Stomach (tissue), 9 donors: ENCODE data around the gene EXOC4. TPM values are rescaled to one million over a fixed set of nuclear protein-coding genes. Genes with fewer than 3 reads are reported as not detected.

ENCODE experiments used
- DNase-seq, 2 donors: peaks; one replicate each; pipeline versions ENCODE4 v3.0.0 to v3.0.0-alpha.2; 2013 to 2019
- H3K27ac ChIP-seq, 5 donors: fragments of 200-600 bp in 4 of 5; sonication (generic) in 4 of 5; one replicate each; pipeline ENCODE4 v1.5.1; 2013 to 2019; ENCODE audit warnings: mild to moderate bottlenecking in 1 of 5, moderate library complexity in 1 of 5
- H3K27me3 ChIP-seq, 3 donors: fragments of 200-600 bp; sonication (generic); one replicate each; pipeline ENCODE4 v1.5.1; 2017 to 2019; ENCODE audit warnings: mixed run types in 1 of 3
- H3K36me3 ChIP-seq, 4 donors: fragments of 200-600 bp; sonication (generic); 1 replicate in 3 of 4; 2 replicates in 1 of 4; pipeline ENCODE4 v1.5.1; 2016 to 2019
- H3K4me1 ChIP-seq, 4 donors: fragments of 200-600 bp; sonication (generic); one replicate each; pipeline ENCODE4 v1.5.1; 2016 to 2019
- H3K4me3 ChIP-seq, 4 donors: fragments of 200-600 bp; sonication (generic) in 3 of 4; one replicate each; pipeline ENCODE4 v1.5.1; 2016 to 2019; ENCODE audit warnings: mild to moderate bottlenecking in 1 of 4
- H3K9me3 ChIP-seq, 4 donors: fragments of 200-600 bp; sonication (generic); one replicate each; pipeline ENCODE4 v1.5.1; 2016 to 2019
- EP300 ChIP-seq: sonication (generic); formaldehyde crosslinking; IDR thresholded peaks from one replicate; pipeline ENCODE4 v1.6.1; 2017; ENCODE audit warnings: antibody characterized with exemption
- POLR2A ChIP-seq, 4 donors: fragments of 450-650 bp; IDR thresholded peaks; one replicate each; pipeline ENCODE4 v1.6.1; 2016; ENCODE audit warnings: antibody characterized with exemption in 4 of 4, control low read depth in 2 of 4, mild to moderate bottlenecking in 1 of 4, moderate library complexity in 1 of 4
- POLR2AphosphoS5 ChIP-seq, 3 donors: sonication (generic); formaldehyde crosslinking; IDR thresholded peaks; one replicate each; pipeline ENCODE4 v1.6.1; 2016; ENCODE audit warnings: antibody characterized with exemption in 3 of 3
- WGBS, 5 donors: extraction: QIAGEN DNeasy Blood & Tissue Kit in 3 of 5; methylation state at CpG; one replicate each; pipeline versions ENCODE4 v1.1.5 to v1.1.7; 2013 to 2018; 5-methylcytosine and 5-hydroxymethylcytosine counted together
- intact Hi-C: fragments of 100-400 bp; cut with DNase I; formaldehyde crosslinking; loops from one replicate; pipeline ENCODE4 v1.15.1; 2023; ENCODE audit warnings: low total_unique reads
- polyA plus RNA-seq, 3 donors: library from polyadenylated mRNA; stranded (reverse); fragments of 200-250 nt; gene quantifications; one replicate each; pipeline ENCODE4 v1.2.3, GENCODE V29; 2013
- total RNA-seq, 5 donors: library from RNA; depleted of rRNA; stranded (reverse); fragments of >200 nt; gene quantifications; one replicate each; pipeline versions ENCODE4 v1.1.0 to v1.2.3, GENCODE V29; 2014 to 2016
- TF ChIP-seq, protein P1 (sequence below), 7 experiments: fragments of 450-650 bp in 4 of 7; fragments of 200-600 bp in 3 of 7; sonication (generic) in 3 of 7; IDR thresholded peaks; one replicate each; pipeline ENCODE4 v1.5.1; 2016 to 2019; ENCODE audit warnings: antibody characterized with exemption in 7 of 7, control low read depth in 2 of 7, mild to moderate bottlenecking in 1 of 7
- donor health status: healthy with polysubstance abuse.
- donor health status: Bipolar disorder and iron deficiency.
- donor health status: healthy.

Gene EXOC4
- total and polyA plus RNA-seq, 8 donors, result 14.1 to 339 (median 61.1) TPM

DNA sequence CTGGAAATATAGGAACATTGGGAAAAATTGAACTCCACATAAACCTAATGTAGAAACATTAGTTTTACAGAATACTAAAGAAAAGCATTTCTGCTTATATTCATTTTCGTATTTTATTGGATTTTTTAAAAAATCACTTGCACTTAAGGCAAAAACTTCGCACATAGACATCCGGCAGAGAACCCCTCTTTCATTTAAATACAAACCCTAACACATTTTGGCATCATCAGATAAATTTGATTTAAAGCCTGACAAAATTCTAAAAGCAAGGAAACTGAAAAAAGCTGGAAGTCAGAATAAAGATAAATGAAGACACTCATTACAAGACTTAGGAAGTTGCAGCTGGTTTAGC, 396 bp upstream of the EXOC4 start:
- 64 to 69% (median 66%) methylated on average over 3 of the region's 3 CpGs for WGBS, 5 donors
- H3K27ac ChIP-seq, result no peak overlapping the region

GRCh38 chr7:133253519-133253875, 619 bp downstream of the EXOC4 start:
- intact Hi-C loops, result no loop called here
- Histone ChIP-seq H3K36me3 (no peaks in the 10 kb centered on the region), H3K27ac (peak overlapping the region; percentile 82 to 92 (median 88)), H3K9me3 (no peaks in the 10 kb centered on the region), H3K27me3 (no peaks in the 10 kb centered on the region), H3K4me3 (peak overlapping the region; percentile 76 to 92 (median 84)), H3K4me1 (peaks cover 0 to 29% (median 26%) of the 10 kb centered on the region in 4 donors)
- TF ChIP-seq POLR2AphosphoS5 (IDR thresholded peaks at IDR 0.05) (no peak), POLR2A (IDR thresholded peaks at IDR 0.05) (no peak), EP300 (no peak)
- TF ChIP-seq, protein P1, sequence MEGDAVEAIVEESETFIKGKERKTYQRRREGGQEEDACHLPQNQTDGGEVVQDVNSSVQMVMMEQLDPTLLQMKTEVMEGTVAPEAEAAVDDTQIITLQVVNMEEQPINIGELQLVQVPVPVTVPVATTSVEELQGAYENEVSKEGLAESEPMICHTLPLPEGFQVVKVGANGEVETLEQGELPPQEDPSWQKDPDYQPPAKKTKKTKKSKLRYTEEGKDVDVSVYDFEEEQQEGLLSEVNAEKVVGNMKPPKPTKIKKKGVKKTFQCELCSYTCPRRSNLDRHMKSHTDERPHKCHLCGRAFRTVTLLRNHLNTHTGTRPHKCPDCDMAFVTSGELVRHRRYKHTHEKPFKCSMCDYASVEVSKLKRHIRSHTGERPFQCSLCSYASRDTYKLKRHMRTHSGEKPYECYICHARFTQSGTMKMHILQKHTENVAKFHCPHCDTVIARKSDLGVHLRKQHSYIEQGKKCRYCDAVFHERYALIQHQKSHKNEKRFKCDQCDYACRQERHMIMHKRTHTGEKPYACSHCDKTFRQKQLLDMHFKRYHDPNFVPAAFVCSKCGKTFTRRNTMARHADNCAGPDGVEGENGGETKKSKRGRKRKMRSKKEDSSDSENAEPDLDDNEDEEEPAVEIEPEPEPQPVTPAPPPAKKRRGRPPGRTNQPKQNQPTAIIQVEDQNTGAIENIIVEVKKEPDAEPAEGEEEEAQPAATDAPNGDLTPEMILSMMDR (IDR thresholded peaks at IDR 0.05), result no peak
- 2 to 7% (median 3%) methylated on average over 7 of the region's 7 CpGs for WGBS, 5 donors
- peak in 1 of 2 donors; percentile 58 for DNase-seq

More for the DNA sequence above, 396 bp upstream of the EXOC4 start:
- Histone ChIP-seq H3K4me1 (peaks cover 0 to 29% (median 26%) of the 10 kb centered on the region in 4 donors), H3K27me3 (no peaks in the 10 kb centered on the region), H3K9me3 (no peaks in the 10 kb centered on the region), H3K36me3 (no peaks in the 10 kb centered on the region), H3K4me3 (peak overlapping the region in 3 of 4 donors; percentile 80 to 92 (median 87))
- TF ChIP-seq EP300, result no peak
- TF ChIP-seq POLR2A (IDR thresholded peaks at IDR 0.05), result no peak
- TF ChIP-seq, protein P1 (IDR thresholded peaks at IDR 0.05), result no peak
- no peak for TF ChIP-seq POLR2AphosphoS5 (IDR thresholded peaks at IDR 0.05)
- intact Hi-C loops, result no loop called here
- no peak for DNase-seq

- no peaks in the 10 kb centered on the region for H3K27me3 ChIP-seq
- 81 to 94% (median 87%) methylated on average over 2 of the region's 2 CpGs for WGBS, 5 donors
- H3K4me3 ChIP-seq, result no peak overlapping the region
- H3K36me3 ChIP-seq, result no peaks in the 10 kb centered on the region
- no peaks in the 10 kb centered on the region for H3K9me3 ChIP-seq
- peaks cover 0 to 29% (median 26%) of the 10 kb centered on the region in 4 donors for H3K4me1 ChIP-seq
- DNase-seq, result no peak
- no peak for TF ChIP-seq POLR2A (IDR thresholded peaks at IDR 0.05)
- TF ChIP-seq, protein P1 (IDR thresholded peaks at IDR 0.05), result no peak
- no peak for TF ChIP-seq EP300
- TF ChIP-seq POLR2AphosphoS5 (IDR thresholded peaks at IDR 0.05), result no peak
- intact Hi-C loops, result no loop called here
- H3K27ac ChIP-seq, result no peak overlapping the region
Measured at GRCh38 chr7:133255486-133255885, 2.6 kb downstream of the EXOC4 start.

DNA sequence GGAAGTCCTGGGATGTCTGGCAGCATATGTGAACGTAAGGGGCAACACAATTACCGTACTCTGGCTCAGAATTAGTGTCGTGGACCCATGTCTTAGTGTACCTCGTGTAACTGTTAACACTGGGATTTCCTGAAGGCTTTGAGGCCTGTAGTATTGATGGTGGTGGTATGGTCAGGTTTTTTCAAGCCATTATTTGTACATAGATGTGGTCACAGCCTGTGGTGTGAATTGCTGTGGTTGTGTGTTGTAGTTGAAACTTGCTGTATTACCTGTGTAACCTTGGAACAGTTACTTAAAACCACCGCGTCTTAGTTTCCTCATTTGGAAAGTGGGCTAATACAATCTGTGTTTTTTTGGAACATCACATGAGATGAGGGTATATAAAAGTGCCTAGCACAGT, 5.3 kb downstream of the EXOC4 start:
- Histone ChIP-seq H3K27me3 (no peaks in the 10 kb centered on the region), H3K4me1 (peaks cover 0 to 30% (median 27%) of the 10 kb centered on the region in 4 donors), H3K36me3 (no peaks in the 10 kb centered on the region), H3K4me3 (no peak overlapping the region), H3K27ac (no peak overlapping the region), H3K9me3 (no peaks in the 10 kb centered on the region)
- intact Hi-C loops, result no loop called here
- 86 to 89% (median 86%) methylated on average over 6 of the region's 6 CpGs for WGBS, 5 donors
- TF ChIP-seq EP300 (no peak), POLR2AphosphoS5 (IDR thresholded peaks at IDR 0.05) (no peak), POLR2A (IDR thresholded peaks at IDR 0.05) (no peak)
- TF ChIP-seq, protein P1 (IDR thresholded peaks at IDR 0.05), result no peak
- no peak for DNase-seq
